Neural cell (in vitro differentiated cells): ENCODE data around the gene DSTN. TPM values are rescaled to one million over a fixed set of nuclear protein-coding genes. Genes with fewer than 3 reads are reported as not detected.

Source experiments
- H2AFZ ChIP-seq: fragments of 200-600, 300-800 bp; sonication (generic), shearing (Covaris generic); 2 replicates; pipeline ENCODE4 v1.6.0; 2014; ENCODE audit warnings: low read depth, mild to moderate bottlenecking, antibody characterized with exemption, low read length, moderate library complexity
- H3F3A ChIP-seq: fragments of 200-600 bp; shearing (Covaris generic); 2 replicates; pipeline ENCODE4 v1.6.1; 2016; ENCODE audit warnings: mild to moderate bottlenecking, moderate library complexity, mixed read lengths, antibody characterized with exemption, low read length; ENCODE audit not compliant: insufficient read depth, poor library complexity, severe bottlenecking
- H3K27ac ChIP-seq: fragments of 200-600, 300-800 bp; sonication (generic), shearing (Covaris generic); 2 replicates; pipeline ENCODE4 v1.5.1; 2014; ENCODE audit warnings: mild to moderate bottlenecking, low read length, moderate library complexity
- H3K27me3 ChIP-seq: fragments of 300-800, 200-600 bp; sonication (generic), shearing (Covaris generic); 2 replicates; pipeline ENCODE4 v1.6.0; 2014; ENCODE audit warnings: mild to moderate bottlenecking, low read depth, low read length, moderate library complexity; ENCODE audit not compliant: insufficient read depth
- H3K36me3 ChIP-seq: fragments of 300-800, 200-600 bp; sonication (generic), shearing (Covaris generic); 2 replicates; pipeline ENCODE4 v1.5.1; 2014; ENCODE audit warnings: mild to moderate bottlenecking, antibody characterized with exemption, low read length, moderate library complexity; ENCODE audit not compliant: insufficient read depth
- H3K4me2 ChIP-seq: fragments of 300-800, 200-600 bp; sonication (generic), shearing (Covaris generic); 2 replicates; pipeline ENCODE4 v1.6.0; 2014; ENCODE audit warnings: mild to moderate bottlenecking, low read length
- H3K4me3 ChIP-seq: fragments of 300-800, 200-600 bp; sonication (generic), shearing (Covaris generic); 2 replicates; pipeline ENCODE4 v1.5.1; 2014; ENCODE audit warnings: mild to moderate bottlenecking, low read length, moderate library complexity
- H3K79me2 ChIP-seq: fragments of 200-600 bp; shearing (Covaris generic); replicated peaks from 2 replicates; pipeline ENCODE4 v1.6.0; 2014; ENCODE audit warnings: mild to moderate bottlenecking, low read length, moderate library complexity; ENCODE audit not compliant: insufficient read depth
- H3K9ac ChIP-seq: fragments of 300-800, 200-600 bp; sonication (generic), shearing (Covaris generic); 2 replicates; pipeline ENCODE4 v1.6.1; 2016; ENCODE audit warnings: mild to moderate bottlenecking, low read length, mixed read lengths
- H3K9me2 ChIP-seq: fragments of 200-600 bp; shearing (Covaris generic); 2 replicates; pipeline ENCODE4 v1.6.1; 2016; ENCODE audit warnings: mild to moderate bottlenecking, low read length, mixed read lengths; ENCODE audit not compliant: insufficient read depth
- H3K9me3 ChIP-seq: fragments of 200-600, 300-800 bp; sonication (generic), shearing (Covaris generic); 2 replicates; pipeline ENCODE4 v1.6.1; 2016; ENCODE audit warnings: mild to moderate bottlenecking, mixed run types, low read length, moderate library complexity, mixed read lengths
- H4K20me1 ChIP-seq: fragments of 200-600 bp; shearing (Covaris generic); 2 replicates; pipeline ENCODE4 v1.6.1; 2016; ENCODE audit warnings: mild to moderate bottlenecking, mixed run types; ENCODE audit not compliant: insufficient read depth
- EP300 ChIP-seq: fragments of 450-650 bp; conservative IDR thresholded peaks from 2 replicates; pipeline ENCODE4 v1.6.1; 2014; ENCODE audit warnings: antibody characterized with exemption, mild to moderate bottlenecking, moderate library complexity; ENCODE audit not compliant: poor library complexity, severe bottlenecking
- EZH2 ChIP-seq: fragments of 200-600, 300-800 bp; shearing (Covaris generic), sonication (generic); IDR thresholded peaks from 2 replicates; pipeline ENCODE4 v1.6.1; 2014; ENCODE audit warnings: antibody characterized with exemption, low read length, borderline replicate concordance, mild to moderate bottlenecking; ENCODE audit not compliant: insufficient read depth, poor library complexity, severe bottlenecking
- MXI1 ChIP-seq: fragments of 450-650 bp; conservative IDR thresholded peaks from 2 replicates; pipeline ENCODE4 v1.6.1; 2014; ENCODE audit warnings: antibody characterized with exemption, mild to moderate bottlenecking; ENCODE audit not compliant: poor library complexity, severe bottlenecking
- POLR2AphosphoS5 ChIP-seq: IDR thresholded peaks from 2 replicates; pipeline ENCODE4 v1.6.1; 2012
- RAD21 ChIP-seq: fragments of 450-650 bp; conservative IDR thresholded peaks from 2 replicates; pipeline ENCODE4 v1.6.1; 2014; ENCODE audit warnings: antibody characterized with exemption, mild to moderate bottlenecking, moderate library complexity
- SMC3 ChIP-seq: fragments of 450-650 bp; conservative IDR thresholded peaks from 2 replicates; pipeline ENCODE4 v1.6.1; 2014; ENCODE audit warnings: antibody characterized with exemption, mild to moderate bottlenecking, moderate library complexity; ENCODE audit not compliant: poor library complexity
- TAF1 ChIP-seq: IDR thresholded peaks from 2 replicates; pipeline ENCODE4 v1.6.1; 2012; ENCODE audit warnings: low read depth
- polyA plus RNA-seq: library from polyadenylated mRNA; depleted of rRNA; stranded (reverse); fragments of >200 nt; gene quantifications from 2 replicates; pipeline ENCODE4 v1.2.3, GENCODE V29; 2014
- TF ChIP-seq, protein P1 (sequence below): IDR thresholded peaks from 2 replicates; pipeline ENCODE4 v1.6.1; 2012; ENCODE audit warnings: borderline replicate concordance
- TF ChIP-seq, protein P2 (sequence below): fragments of 450-650 bp; IDR thresholded peaks from 2 replicates; pipeline ENCODE4 v1.5.1; 2014; ENCODE audit warnings: antibody characterized with exemption, mild to moderate bottlenecking, moderate library complexity; ENCODE audit not compliant: poor library complexity, severe bottlenecking

DSTN gene
- polyA plus RNA-seq, 1 donor from 2014 or later, result 276 TPM

DNA sequence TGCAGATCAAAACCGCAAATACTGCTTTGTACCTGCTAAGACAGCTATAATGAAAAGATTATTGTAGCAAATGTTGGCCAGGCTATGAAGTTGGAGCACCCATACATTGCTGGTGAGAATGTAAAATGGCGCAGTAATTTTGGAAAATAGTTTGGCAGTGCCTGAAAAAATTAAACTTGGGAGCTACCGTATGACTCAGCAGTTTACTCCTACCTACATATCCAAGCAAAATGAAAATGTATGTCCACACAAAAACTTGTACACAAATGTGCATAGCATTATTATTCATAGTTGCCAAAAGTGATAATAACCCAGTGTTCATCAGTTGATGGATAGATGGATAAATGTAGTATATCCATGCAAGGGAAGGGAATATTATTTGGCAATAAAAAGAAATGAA, 13.3 kb downstream of the DSTN start:
- H3K9me3 ChIP-seq, result no peaks in the 10 kb centered on the region
- H3F3A ChIP-seq, result no peaks in the 10 kb centered on the region
- H3K4me3 ChIP-seq, result no peak overlapping the region
- H3K27ac ChIP-seq, result no peak overlapping the region
- no peak overlapping the region for H3K9ac ChIP-seq
- no peaks in the 10 kb centered on the region for H3K27me3 ChIP-seq
- no peaks in the 10 kb centered on the region for H3K36me3 ChIP-seq
- no peak overlapping the region for H3K4me2 ChIP-seq
- H4K20me1 ChIP-seq, result peaks cover 8% of the 10 kb centered on the region
- no peak overlapping the region for H2AFZ ChIP-seq
- H3K79me2 ChIP-seq, result peaks cover 70% of the 10 kb centered on the region
- H3K9me2 ChIP-seq, result no peaks in the 10 kb centered on the region
- TF ChIP-seq MXI1 (no peak), EP300 (no peak)
- TF ChIP-seq, protein P1, sequence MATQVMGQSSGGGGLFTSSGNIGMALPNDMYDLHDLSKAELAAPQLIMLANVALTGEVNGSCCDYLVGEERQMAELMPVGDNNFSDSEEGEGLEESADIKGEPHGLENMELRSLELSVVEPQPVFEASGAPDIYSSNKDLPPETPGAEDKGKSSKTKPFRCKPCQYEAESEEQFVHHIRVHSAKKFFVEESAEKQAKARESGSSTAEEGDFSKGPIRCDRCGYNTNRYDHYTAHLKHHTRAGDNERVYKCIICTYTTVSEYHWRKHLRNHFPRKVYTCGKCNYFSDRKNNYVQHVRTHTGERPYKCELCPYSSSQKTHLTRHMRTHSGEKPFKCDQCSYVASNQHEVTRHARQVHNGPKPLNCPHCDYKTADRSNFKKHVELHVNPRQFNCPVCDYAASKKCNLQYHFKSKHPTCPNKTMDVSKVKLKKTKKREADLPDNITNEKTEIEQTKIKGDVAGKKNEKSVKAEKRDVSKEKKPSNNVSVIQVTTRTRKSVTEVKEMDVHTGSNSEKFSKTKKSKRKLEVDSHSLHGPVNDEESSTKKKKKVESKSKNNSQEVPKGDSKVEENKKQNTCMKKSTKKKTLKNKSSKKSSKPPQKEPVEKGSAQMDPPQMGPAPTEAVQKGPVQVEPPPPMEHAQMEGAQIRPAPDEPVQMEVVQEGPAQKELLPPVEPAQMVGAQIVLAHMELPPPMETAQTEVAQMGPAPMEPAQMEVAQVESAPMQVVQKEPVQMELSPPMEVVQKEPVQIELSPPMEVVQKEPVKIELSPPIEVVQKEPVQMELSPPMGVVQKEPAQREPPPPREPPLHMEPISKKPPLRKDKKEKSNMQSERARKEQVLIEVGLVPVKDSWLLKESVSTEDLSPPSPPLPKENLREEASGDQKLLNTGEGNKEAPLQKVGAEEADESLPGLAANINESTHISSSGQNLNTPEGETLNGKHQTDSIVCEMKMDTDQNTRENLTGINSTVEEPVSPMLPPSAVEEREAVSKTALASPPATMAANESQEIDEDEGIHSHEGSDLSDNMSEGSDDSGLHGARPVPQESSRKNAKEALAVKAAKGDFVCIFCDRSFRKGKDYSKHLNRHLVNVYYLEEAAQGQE, result no peak

DNA sequence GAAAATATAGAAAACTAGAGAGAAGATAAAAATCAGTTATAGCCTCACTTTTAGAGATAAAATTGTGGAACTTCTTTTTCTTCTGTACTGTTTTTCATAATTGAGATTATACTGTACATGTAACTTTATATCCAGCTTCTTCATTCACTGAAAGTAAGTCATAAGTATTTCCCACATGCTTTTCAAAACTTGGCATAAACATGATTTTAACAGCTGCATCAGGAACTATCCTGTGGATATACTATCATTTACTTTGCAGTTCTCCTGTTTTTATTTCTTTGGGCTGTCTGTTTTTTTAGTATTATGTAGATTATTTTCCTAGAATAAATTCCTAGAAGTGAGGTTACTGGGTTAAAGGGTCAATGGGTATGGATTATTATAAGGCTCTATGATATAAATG, 14.8 kb downstream of the DSTN start:
- no peak for TF ChIP-seq EP300
- TF ChIP-seq, protein P1, result no peak
- no peak for TF ChIP-seq RAD21
- TF ChIP-seq TAF1, result no peak
- TF ChIP-seq, protein P2, sequence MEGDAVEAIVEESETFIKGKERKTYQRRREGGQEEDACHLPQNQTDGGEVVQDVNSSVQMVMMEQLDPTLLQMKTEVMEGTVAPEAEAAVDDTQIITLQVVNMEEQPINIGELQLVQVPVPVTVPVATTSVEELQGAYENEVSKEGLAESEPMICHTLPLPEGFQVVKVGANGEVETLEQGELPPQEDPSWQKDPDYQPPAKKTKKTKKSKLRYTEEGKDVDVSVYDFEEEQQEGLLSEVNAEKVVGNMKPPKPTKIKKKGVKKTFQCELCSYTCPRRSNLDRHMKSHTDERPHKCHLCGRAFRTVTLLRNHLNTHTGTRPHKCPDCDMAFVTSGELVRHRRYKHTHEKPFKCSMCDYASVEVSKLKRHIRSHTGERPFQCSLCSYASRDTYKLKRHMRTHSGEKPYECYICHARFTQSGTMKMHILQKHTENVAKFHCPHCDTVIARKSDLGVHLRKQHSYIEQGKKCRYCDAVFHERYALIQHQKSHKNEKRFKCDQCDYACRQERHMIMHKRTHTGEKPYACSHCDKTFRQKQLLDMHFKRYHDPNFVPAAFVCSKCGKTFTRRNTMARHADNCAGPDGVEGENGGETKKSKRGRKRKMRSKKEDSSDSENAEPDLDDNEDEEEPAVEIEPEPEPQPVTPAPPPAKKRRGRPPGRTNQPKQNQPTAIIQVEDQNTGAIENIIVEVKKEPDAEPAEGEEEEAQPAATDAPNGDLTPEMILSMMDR, result no peak
- no peak for TF ChIP-seq SMC3
- TF ChIP-seq MXI1, result no peak
- no peak for TF ChIP-seq EZH2
- TF ChIP-seq POLR2AphosphoS5, result no peak
- no peak overlapping the region for H3K9ac ChIP-seq
- no peak overlapping the region for H2AFZ ChIP-seq
- H3K4me2 ChIP-seq, result no peak overlapping the region
- H3K9me2 ChIP-seq, result no peaks in the 10 kb centered on the region
- no peaks in the 10 kb centered on the region for H3K27me3 ChIP-seq
- H3K79me2 ChIP-seq, result peaks cover 61% of the 10 kb centered on the region
- H3K36me3 ChIP-seq, result no peaks in the 10 kb centered on the region
- H3F3A ChIP-seq, result no peaks in the 10 kb centered on the region
- no peaks in the 10 kb centered on the region for H3K9me3 ChIP-seq
- no peak overlapping the region for H3K27ac ChIP-seq
- no peak overlapping the region for H3K4me3 ChIP-seq
- peaks cover 8% of the 10 kb centered on the region for H4K20me1 ChIP-seq
